Adrenal gland (tissue), 5 donors: ENCODE data around the gene SRCIN1.
"Not testable (repeated sequence)": the region's sequence is repeated elsewhere in the genome, so short reads cannot be mapped to it uniquely, and the experiment has no call there.

Experiments used
- POLR2A ChIP-seq, 2 donors: fragments of 450-650 bp; IDR thresholded peaks; one replicate each; pipeline ENCODE4 v1.6.1; 2017; ENCODE audit warnings: antibody characterized with exemption in 2 of 2, mild to moderate bottlenecking in 2 of 2, moderate library complexity in 1 of 2
- TF ChIP-seq, protein P1 (sequence below), 6 experiments: fragments of 450-650 bp in 4 of 6; fragments of 200-600 bp in 2 of 6; sonication (generic) in 1 of 6; IDR thresholded peaks; 1 replicate in 5 of 6; 2 replicates in 1 of 6; pipeline versions ENCODE4 v1.5.1 to v1.8.0; 2016 to 2021; ENCODE audit warnings: antibody characterized with exemption in 6 of 6, mild to moderate bottlenecking in 2 of 6, moderate library complexity in 1 of 6
- donor health status: DM: no; HTN: no; CAD: no.

DNA sequence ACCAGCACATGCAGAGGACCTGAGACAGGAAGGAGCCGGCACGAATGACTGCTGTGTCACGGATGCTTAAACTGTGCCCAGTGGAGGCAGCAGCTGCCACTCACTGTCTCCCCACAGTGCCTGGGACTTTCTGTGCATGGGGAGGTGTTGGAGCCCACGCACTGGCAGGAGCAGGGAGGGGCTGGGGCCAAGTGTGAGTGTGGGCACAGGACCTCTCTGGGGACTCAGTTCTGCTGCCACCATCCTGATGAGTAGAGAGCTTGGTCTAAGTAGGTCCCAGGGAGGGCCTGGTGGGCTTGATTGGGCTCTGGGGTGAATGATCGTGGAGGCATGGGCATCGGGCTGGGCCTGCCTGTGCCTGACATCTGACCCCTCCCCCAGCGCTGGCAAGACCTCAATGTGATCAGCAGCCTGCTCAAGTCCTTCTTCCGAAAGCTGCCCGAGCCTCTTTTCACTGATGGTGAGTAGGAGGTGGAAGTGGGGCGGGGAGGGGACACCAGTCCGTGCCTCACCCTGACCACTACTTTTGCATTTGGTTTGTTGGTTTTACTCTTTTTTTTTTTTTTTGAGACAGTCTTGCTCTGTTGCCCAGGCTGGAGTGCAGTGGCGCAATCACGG, 120.0 kb downstream of the SRCIN1 start:
- TF ChIP-seq, protein P1, sequence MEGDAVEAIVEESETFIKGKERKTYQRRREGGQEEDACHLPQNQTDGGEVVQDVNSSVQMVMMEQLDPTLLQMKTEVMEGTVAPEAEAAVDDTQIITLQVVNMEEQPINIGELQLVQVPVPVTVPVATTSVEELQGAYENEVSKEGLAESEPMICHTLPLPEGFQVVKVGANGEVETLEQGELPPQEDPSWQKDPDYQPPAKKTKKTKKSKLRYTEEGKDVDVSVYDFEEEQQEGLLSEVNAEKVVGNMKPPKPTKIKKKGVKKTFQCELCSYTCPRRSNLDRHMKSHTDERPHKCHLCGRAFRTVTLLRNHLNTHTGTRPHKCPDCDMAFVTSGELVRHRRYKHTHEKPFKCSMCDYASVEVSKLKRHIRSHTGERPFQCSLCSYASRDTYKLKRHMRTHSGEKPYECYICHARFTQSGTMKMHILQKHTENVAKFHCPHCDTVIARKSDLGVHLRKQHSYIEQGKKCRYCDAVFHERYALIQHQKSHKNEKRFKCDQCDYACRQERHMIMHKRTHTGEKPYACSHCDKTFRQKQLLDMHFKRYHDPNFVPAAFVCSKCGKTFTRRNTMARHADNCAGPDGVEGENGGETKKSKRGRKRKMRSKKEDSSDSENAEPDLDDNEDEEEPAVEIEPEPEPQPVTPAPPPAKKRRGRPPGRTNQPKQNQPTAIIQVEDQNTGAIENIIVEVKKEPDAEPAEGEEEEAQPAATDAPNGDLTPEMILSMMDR (IDR thresholded peaks at IDR 0.05) = not testable (repeated sequence)
- not testable (repeated sequence) for TF ChIP-seq POLR2A (IDR thresholded peaks at IDR 0.05)
